HG03442 (cell line): ENCODE results near the gene SLC25A47.
A peak's percentile ranks its signal among the peaks of the same experiment; 100 is the strongest.
"Not testable (repeated sequence)": the region's sequence is repeated elsewhere in the genome, so short reads cannot be mapped to it uniquely, and the experiment has no call there.

Source experiments
- ATAC-seq: cut with Tn5 transposase; IDR thresholded peaks from one replicate; pipeline ENCODE4 v1.9.1; 2021; ENCODE audit warnings: mild to moderate bottlenecking, moderate library complexity; ENCODE audit not compliant: unreplicated experiment

SLC25A47 gene

DNA sequence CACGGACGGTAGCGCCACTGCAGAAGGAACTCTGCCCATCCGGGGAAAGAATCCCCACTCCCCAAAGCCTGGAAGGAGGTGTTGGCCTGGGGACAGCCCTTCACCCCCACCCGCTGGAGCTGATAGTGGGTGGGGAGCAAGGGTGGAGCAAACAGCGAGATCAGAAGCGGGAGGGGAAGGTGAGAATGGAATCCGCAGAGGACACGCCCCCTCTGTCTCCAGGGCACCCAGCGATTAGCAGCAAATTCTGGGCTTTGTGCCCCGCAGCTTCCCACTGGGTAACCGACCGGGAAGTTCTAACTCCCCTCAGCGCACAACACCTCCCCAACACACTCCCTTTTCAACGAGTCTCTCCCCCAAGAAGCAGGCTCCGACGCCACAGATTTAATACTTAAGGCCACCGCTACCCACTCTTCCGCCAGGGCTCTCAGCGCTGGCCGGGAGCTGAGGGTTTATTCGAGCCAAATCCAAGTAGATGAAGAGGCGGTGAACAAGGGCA lies 18.3 kb upstream of the SLC25A47 start:
- ATAC-seq, result no peak

DNA sequence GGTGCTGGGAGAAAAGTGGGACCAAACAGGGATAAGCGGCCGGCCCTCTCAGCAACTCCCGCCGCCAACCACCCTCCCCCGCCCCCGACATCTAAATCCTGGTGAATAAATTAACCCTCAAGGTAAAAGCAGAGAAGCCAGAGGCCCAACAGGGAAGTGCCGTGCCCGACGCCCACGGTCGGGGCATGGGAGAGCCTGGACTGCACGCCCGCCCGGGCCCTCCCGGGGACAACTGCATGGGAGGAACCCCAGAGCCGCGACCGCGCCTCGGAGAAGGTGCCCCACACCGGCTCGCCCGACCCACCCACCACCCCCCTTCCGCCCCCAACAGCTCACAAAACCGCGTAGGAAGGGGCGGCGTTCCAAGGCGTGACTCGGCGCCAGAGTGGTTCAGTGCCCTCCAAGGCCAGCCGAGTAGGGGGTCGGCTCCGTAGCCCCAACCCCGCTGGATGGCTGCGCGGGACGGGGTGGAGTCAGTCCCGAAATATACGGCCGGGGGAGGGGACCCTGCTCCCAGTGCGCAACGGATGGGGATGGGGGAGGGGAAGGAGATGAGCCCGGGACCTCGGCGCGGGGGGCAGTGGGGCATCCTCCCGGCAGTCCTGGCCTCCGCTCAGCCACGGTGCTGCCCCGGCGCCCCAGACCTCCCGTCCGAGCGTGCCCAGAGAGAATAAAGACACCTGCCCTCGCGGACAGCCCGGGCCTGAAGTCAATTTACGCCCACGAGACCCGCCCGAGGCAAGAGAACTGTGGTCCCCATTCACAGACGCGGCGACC lies 17.6 kb upstream of the SLC25A47 start:
- ATAC-seq, result no peak

DNA sequence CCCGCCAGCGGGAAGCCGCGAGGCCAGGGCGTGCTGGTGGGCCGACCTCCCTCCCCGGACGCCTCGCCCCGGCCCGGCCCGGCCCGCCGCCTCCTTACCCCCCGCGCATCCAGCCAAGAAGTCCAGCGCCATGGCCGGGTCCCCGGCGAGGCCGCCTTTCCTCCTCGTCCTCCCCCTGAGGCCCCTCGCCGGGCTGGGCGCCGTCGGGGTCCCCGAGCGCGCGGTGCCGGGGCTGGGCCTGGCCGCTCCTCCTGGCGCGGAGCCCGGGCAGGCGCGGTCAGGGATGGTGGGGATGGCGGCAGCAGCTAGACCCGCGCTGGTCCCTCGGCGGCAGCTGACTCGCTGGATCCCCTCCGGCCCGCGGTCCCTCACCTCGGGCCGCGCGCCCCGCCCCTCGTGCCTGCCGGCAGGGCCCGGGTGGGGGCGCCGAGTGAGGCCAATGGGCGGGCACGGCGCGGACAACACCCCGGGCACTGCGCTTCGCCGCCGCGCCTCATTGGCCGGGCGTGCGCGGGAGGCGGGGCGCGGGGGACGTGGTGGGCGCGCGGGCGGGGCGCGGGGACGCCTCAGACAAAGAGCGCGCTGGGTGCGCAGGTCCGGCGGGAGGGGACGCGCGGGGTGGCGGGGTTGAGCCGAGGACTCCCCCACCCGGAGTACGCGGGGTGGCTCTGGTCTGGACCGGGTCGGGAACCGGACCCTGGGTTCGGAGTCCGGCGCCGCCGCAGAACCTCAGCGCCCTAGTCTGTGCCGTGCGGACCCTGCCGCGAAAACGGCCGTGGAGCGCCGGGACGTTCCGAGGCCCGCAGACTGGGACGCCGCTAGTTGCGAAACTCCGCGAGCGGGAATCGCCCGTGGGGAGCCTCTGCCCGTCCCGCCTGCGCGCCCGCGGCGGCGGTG lies 16.8 kb upstream of the SLC25A47 start, which contains the start of gene SLC25A29:
Gene SLC25A29 (minus strand): TSS at position 344 of the 897 bp plus-strand sequence. CDS start 212 bp downstream, at position 132.
- peak; percentile 84 for ATAC-seq

DNA sequence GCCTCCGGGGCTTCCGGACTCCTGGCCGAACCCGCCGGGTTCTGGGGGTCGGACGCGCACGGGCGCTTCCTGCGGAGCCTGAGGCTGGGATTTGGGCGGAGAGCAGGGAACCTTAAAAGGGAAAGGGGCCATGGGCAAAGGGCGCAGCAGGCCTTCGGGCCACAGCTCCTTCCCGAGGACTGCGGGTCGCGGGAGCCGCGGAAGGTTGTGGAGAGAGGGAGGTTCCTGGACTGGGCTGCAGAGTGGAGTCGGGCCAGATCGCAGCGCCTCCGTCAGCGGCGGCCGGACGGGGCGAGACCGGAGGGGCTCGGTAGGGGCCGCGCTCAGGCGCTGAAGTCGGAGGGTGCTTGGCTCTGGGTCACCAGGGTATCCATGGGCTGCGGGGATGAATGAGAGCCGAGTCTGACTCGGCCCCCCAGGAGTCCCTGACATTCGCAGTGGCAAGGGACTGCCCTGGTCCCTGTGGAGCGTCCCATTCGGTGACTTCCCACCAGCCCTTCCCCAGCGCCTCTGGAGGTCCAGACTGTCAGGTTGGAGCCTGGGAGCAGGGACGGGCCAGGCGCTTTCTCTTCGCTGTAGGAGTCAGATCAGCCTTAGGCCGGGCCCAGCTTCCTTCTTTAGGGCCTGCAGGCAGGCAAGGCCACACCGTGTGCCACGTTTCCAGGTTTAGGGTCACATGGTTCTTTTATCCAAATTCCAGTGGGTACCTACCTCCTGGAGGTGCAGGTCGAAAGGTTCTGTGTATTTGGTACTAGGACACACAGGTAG lies 16.0 kb upstream of the SLC25A47 start:
- ATAC-seq, result no peak

DNA sequence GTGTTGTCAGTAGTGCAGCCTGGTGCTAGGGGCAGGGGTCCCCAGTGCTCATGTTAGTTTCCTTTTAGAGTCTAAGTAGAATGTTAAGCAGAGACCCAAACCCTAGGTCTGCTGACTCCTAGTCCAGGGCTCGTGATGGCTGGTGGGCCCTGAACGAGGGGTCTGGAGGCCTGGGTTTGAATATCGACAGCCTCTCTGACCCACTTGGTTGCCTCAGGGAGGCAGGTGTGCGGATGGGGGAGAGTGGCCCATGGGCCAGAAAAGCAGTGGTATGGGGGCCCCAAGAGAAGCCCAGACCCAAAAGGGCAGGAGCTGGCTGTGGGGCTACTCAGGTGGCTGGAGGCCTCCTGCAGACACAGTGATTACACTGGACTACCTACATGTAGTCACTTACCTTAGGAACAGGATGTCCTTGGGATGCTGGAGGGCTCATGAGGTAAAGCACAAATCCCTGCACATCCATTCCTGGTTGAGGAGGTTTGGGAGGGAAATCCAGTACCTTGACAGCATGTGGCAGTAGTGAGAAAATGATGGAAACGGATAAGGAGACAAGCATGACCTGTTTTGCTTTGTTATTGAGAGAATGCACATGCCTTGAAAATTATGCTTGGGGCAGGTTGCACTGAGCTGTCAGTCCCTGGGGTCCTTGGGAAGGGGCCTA lies 15.2 kb upstream of the SLC25A47 start:
- no peak for ATAC-seq

DNA sequence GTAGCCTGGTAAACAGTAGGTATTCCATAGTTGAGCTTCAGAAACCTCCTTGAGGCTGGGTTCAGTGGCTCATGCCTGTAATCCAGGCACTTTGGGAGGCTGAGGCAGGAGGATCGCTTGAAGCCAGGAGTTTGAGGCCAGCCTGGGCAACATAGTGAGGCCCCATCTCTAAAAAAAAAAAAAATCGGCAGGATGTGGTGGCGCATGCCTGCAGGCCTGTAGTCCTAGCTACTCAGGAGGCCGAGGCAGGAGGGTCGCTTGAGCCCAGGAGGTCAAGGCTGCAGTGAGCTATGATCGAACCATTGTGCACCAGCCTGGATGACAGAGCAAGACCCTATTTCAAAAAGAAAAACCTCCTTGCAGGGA lies 14.7 kb upstream of the SLC25A47 start:
- ATAC-seq, result not testable (repeated sequence)

DNA sequence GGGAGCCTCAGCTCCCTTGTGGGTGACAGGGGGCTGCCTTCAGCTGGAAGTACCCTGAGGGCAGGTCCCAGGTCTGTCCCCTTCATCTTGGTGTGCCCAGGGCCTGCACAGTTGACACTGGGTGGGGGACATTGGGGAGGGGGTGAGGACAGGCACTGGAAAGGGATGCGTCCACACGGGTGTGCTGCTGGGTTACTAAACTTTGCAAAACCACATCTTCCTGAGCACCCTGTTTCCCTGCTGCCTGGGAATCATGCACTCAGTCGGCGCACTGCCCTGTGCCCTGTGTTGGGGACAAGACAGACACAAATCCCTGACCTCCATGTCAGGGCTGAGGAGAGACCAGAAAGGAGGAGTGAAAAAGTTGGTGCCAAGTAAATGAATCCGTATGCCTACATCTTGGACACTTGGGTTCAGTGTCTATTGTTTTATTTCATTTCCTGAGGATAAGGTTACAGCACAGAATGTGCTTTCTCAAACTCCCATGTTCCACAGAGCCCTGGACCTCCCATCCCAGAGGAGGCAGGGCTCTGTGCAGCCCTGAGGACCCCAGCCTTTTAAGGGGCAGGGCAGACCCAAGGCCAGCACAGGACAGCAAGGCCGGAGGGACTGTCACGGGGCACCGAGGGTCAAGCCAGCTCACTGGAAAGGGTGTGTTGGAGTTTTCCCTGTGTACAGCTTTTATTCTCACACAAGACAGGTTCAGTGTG lies 14.0 kb upstream of the SLC25A47 start:
- ATAC-seq, result no peak

DNA sequence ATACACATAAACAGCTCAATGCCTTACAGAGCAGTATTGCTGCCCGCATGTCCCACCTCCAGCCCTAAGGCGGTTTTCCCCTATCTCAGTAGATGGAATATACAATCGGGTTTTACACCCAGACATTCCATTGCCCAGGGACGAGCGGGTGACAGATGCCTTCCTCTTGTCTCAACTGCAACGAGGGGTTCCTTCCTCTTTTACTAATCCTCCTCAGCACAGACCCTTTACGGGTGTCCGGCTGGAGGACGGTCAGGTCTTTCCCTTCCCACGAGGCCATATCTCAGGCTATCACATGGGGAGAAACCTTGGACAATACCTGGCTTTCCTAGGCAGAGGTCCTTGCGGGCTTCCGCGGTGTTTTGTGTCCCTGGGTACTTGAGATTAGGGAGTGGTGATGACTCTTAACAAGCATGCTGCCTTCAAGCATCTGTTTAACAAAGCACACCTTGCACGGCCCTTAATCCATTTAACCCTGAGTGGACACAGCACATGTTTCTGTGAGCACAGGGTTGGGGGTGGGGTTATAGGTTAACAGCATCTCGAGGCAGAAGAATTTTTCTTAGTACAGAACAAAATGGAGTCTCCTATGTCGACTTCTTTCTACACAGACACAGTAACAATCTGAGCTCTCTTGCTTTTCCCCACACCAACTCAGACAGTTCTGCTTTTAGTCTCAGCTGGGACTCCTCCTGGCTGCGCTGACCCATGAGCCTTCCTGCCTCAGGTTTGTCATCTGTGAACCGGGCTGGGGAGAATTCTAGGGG lies 10.8 kb upstream of the SLC25A47 start:
- not testable (repeated sequence) for ATAC-seq

DNA sequence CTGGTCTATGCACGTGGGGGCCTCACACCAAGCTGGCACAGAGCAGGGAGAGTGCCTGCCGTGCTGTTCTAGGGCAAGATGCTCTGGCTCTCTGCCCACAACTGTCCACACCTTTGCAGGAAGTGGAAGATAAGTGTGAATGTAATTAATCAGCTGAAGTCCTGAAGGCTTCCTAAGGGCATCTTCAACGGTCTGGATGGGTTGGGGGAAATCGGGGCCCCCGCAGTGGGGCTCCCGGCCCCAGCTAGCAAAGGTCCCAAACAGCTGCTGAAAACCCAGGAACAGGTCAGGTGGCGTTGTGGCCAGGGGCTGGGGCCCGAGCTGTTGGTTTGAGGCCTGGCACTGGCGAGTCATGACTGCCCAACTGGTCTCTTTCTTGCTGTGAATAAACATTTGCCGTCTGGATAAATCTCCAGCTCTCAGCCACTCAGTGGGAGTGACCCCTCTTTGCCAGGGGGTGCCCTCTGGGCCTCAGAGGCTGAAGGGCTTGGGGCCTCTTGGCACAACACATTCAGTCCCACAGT lies 10.2 kb upstream of the SLC25A47 start:
- ATAC-seq, result no peak

DNA sequence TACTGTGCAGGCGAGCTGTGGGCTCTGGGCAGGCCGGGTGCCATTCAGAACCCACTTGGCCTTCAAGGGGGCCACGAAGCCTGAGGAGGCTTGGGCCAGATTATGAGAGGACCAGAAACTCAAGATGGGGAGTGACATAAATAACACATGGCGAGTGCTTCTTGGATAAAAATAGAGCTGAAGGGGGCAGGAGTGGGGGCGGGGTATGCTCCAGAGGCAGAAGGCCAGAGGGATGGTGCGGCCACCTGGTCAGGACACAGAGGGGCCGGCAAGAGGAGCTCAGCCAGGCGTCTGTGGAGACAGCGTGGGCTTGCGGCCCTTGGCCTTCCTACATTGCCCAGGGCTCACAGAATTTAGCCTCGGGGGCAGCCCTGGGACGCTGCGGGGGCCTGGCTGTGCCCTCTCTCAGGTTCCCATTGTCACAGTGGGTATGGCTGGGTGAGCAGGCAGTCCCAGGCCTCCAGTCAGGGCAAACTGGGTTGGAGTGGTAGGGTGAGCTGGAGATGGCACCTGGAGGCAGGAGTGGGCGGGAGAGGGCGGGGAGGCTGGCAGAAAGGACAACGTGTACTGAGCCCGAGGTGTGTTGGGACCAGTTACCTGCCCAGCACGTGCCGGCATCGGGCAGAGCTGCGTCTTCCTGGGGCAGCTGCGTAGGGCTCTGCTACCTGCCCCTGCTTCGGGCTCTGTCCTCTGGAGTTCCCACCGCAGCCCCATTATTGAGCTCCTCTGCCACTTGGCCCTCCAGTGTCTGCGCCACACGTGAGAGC lies 9.5 kb upstream of the SLC25A47 start:
- no peak for ATAC-seq

DNA sequence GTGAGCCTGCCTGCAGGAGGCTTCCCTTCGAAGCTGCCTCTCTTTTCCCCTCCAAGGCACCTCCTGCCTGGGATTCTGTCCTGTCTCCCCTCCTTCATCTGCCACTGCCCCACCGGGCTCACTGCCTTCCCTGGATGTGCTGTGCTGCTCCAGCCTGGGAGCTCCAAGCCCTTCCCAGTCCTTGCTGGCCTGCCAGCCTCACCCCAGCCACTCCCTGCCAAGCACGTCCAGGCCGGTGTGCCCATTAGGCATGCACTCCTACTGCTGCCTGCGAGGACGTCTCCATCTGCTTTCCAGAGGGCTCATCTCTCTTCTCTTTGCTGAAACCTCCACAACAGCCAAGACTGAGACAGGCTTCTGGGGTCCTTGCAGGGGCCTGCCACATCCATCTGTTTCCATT lies 8.4 kb upstream of the SLC25A47 start:
- no peak for ATAC-seq

DNA sequence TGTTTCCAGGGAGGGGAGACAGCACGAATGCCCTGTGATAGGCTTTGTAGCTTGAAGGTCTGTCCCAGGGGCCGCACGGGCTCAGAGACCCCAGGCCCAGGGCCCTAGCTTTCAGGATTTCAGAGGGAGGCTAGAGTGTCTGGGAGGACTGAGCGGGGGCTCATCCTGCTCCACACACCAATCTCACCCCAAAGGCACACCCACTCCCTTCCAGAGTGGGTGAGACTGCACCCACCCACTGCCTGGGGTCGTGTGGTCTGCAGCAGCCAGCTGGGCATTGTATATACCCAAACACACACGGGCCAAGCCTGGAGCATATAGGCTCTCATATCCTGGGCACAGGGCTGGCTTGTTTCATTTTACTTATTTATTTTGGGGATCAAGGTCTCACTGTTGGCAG lies 5.8 kb upstream of the SLC25A47 start:
- no peak for ATAC-seq

DNA sequence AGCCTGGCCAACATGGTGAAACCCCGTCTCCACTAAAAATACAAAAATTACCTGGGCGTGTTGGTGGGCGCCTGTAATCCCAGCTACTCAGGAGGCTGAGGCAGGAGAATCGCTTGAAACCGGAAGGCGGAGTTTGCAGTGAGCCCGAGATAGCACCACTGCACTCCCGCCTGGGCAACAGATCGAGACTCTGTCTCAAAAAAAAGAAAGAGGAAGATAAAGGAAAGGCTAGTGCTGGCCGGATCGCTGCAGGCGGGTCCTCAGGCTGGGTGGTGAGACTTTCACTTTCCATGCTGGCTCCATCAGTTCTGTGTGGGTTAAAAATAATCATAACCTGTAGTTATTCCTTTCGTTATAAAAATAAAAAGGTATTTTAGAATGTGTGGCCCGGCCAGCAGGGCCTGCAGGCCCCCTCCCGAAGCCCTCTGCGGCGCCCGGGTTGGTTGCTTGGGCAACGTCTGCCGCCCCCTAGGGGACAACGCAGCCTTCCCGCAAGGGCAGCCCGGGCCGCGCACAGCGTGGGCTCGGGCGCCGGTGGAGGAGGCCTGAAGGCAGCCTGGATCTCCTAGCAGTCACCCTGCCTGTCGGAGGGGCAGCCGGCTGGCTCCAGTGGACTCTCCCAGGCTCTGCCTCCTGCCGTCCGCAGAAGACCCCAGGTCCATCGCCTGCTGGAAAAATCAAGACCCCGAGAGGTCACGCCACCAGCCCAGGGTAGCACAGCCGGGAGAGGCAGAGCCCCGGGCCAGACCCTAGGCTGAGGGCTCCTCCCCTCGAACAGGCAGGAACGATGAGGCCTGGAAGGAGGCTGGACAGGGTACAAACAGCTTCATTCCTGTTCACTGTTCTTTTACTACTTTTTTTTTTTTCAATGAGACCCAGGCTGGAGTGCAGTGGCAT lies 5.0 kb upstream of the SLC25A47 start:
- ATAC-seq, result peak; percentile 77

DNA sequence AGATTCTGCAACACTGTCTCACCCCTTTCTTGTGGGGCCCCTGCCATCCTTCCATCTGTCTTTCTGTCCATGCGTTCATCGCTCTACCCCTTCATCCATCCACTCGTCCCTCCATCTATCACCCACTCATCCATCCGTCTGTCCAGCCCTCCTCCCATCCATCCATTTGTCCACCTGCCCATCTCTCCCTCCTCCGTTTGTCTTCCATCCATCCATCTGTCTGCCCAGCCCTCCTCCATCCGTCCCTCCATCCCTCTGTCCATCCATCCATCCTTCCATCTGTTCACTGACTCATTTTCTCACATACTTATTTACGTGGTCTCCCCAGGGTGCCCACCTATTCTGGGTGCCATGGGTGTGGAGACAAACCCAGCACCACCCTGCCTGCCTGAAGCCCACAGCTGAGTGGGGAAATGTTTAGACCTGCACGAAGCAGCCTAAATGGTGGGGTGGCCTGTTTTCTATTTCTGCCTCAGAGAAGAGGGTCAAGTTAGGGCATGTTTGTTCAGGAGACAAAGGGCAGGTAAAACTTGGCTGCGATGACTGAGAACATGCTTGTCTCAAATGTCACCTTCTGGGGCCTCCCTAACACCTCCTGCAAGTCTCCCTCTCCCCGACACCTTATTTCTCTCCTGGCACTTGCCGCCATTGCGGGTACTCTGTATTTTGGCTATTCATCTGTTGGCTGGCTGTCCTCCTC lies 2.8 kb upstream of the SLC25A47 start:
- ATAC-seq, result no peak

DNA sequence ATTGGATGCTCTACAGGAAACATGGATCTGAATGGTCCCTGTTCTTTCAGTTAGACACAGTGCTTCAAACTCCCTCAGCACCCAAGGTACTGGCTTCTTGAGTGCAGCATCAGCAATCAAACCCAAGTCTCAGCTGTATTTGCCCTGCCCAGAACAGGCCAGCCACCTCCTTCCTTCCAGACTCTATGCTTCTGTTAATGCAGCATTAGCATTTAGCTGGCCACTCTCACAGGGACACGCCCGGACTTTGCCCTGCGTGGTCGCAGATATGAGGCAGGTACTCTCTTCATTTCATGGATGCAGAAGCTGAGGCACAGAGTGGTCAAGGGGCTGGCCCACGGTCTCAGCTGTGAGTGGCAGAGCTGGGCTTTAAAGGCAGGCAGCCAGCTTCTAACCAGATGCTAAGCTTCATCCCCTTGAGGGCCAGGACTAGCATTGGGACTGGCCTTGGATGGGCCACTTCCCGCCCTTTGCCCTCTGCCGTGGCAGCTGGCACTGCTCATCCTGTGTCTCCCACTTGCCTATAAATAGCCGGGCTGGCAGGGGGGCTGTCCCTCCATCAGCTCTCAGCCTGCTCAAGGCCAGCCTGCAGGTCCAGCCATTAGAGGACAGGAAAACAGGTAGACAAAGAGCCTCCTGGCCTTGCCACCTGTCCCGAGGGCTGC lies 1.5 kb upstream of the SLC25A47 start:
- no peak for ATAC-seq
